ENCODE results near the gene ADA. TPM values are rescaled to one million over a fixed set of nuclear protein-coding genes. Genes with fewer than 3 reads are reported as not detected.

ADA gene
- total and polyA plus RNA-seq, 9 of the 15 experiments (the other 6 are each of a cell fraction or from before 2014, with no cell fraction given): 2.4 to 26.1 (median 5.3) TPM

- TF ChIP-seq REST (IDR thresholded peaks at IDR 0.05; ENCODE audit: borderline replicate concordance): peak; percentile 94
- TF ChIP-seq REST (CRISPR knock-in tag; IDR thresholded peaks at IDR 0.05; ENCODE audit: low read depth): peak; percentile 52; the same call in 1 of the 2 replicates
- peak in 1 of 3 experiments; percentile 16 for TF ChIP-seq YY1 (IDR thresholded peaks at IDR 0.05; ENCODE audit: borderline replicate concordance in 1 of 3, control insufficient read depth in 1 of 3, extremely low read depth in 1 of 3, insufficient read depth in 3 of 3, insufficient read length in 1 of 3, insufficient replicate concordance in 2 of 3, low read depth in 1 of 3, low read length in 2 of 3)
- peak; percentile 55 for TF ChIP-seq CREM (IDR thresholded peaks at IDR 0.05; ENCODE audit: low read depth)
- no peak for TF ChIP-seq NFYB (IDR thresholded peaks at IDR 0.05; ENCODE audit: extremely low read depth, insufficient read length)
- TF ChIP-seq ZBTB17 (CRISPR knock-in tag; IDR thresholded peaks at IDR 0.05): 0 out of 2 replicates have a peak, but pooled peaks have one; percentile 32
- 0 out of 2 replicates have a peak, but pooled peaks have one; percentile 47 for TF ChIP-seq CREB3 (tag; conservative IDR thresholded peaks at IDR 0.05; ENCODE audit: low read depth)
- TF ChIP-seq PHF8 (IDR thresholded peaks at IDR 0.05; ENCODE audit: borderline replicate concordance, low read length): peak; percentile 42; the same call in 1 of the 2 replicates
- peak; percentile 45; the same call in 1 of the 2 replicates for TF ChIP-seq JUND (IDR thresholded peaks at IDR 0.05; ENCODE audit: borderline replicate concordance, low read depth, low read length)
- TF ChIP-seq JUND (tag; IDR thresholded peaks at IDR 0.05; ENCODE audit: borderline replicate concordance, low read depth, low read length): peak; percentile 50; the same call in 1 of the 3 replicates
- TF ChIP-seq XRCC5 (IDR thresholded peaks at IDR 0.05; ENCODE audit: low read depth, low read length): peak; percentile 62; the same call in 1 of the 2 replicates
- TF ChIP-seq CHAMP1 (IDR thresholded peaks at IDR 0.05): no peak
- peak; percentile 37; the same call in 1 of the 2 replicates for TF ChIP-seq TEAD4 (IDR thresholded peaks at IDR 0.05; ENCODE audit: low read length)
- TF ChIP-seq TEAD4 (CRISPR knock-in tag; IDR thresholded peaks at IDR 0.05; ENCODE audit: borderline replicate concordance): no peak
Observed at GRCh38 chr20:44609516-44610312, 41.8 kb downstream of the ADA start (continued).
